SK-N-SH (cell line): Measurements from ENCODE around the gene RAB1B. TPM values are rescaled to one million over a fixed set of nuclear protein-coding genes. Genes with fewer than 3 reads are reported as not detected.

Experiments used
- CTCF ChIA-PET: fragments of 300-600, 350-600 bp; formaldehyde crosslinking; extraction: SDS; loops from one replicate; lab custom pipeline; 2021; lab: Yijun Ruan, JAX
- POLR2A ChIA-PET: fragments of 350-600 bp; sonication (Branson Sonifier 250); formaldehyde crosslinking; extraction: SDS; loops from one replicate; lab custom pipeline; 2020; ENCODE audit warnings: antibody characterized with exemption, inconsistent platforms; lab: Yijun Ruan, JAX
- DNase-seq: peaks from one replicate; pipeline ENCODE4 v3.0.0; 2012
- H2AFZ ChIP-seq: fragments of 200-600 bp; sonication (generic); 2 replicates; pipeline ENCODE4 v1.8.1; 2016; ENCODE audit warnings: antibody characterized with exemption, mild to moderate bottlenecking, low read depth
- H3F3A ChIP-seq: fragments of 200-600 bp; sonication (generic); replicated peaks from 2 replicates; pipeline ENCODE3; 2016; ENCODE audit warnings: antibody characterized with exemption, mild to moderate bottlenecking; ENCODE audit not compliant: insufficient read depth
- H3K27ac ChIP-seq, 2 experiments: fragments of 200-500 bp in 1 of 2; fragments of 200-600 bp in 1 of 2; sonication (Bioruptor generic) in 1 of 2; sonication (generic), shearing (Covaris generic) in 1 of 2; 2 replicates each; pipeline versions ENCODE4 v1.5.1 to v1.6.1; 2014 to 2016; ENCODE audit warnings: low read depth in 2 of 2, inconsistent platforms in 1 of 2, low read length in 1 of 2, mild to moderate bottlenecking in 1 of 2, mixed read lengths in 1 of 2
- H3K27me3 ChIP-seq: fragments of 200-600 bp; sonication (generic), shearing (Covaris generic); 2 replicates; pipeline ENCODE4 v1.6.1; 2016; ENCODE audit warnings: mixed run types; ENCODE audit not compliant: insufficient read depth
- H3K36me3 ChIP-seq, 2 experiments: fragments of 200-500 bp in 1 of 2; fragments of 200-600 bp in 1 of 2; sonication (Bioruptor generic) in 1 of 2; sonication (generic) in 1 of 2; replicated peaks in 1 of 2; 2 replicates each; pipeline versions ENCODE3 to v1.5.1; 2014 to 2016; ENCODE audit warnings: low read length in 1 of 2, mild to moderate bottlenecking in 1 of 2; ENCODE audit not compliant: insufficient read depth in 2 of 2, control insufficient read depth in 1 of 2
- H3K4me1 ChIP-seq, 2 experiments: fragments of 200-500 bp in 1 of 2; fragments of 200-600 bp in 1 of 2; sonication (Bioruptor generic) in 1 of 2; sonication (generic), shearing (Covaris generic) in 1 of 2; 2 replicates each; pipeline versions ENCODE4 v1.5.1 to v1.6.1; 2014 to 2016; ENCODE audit warnings: low read depth in 1 of 2, low read length in 1 of 2, mixed run types in 1 of 2; ENCODE audit not compliant: insufficient read depth in 2 of 2, control insufficient read depth in 1 of 2
- H3K4me2 ChIP-seq: fragments of 200-600 bp; sonication (generic), shearing (Covaris generic); 2 replicates; pipeline ENCODE4 v1.6.1; 2017; ENCODE audit warnings: mixed run types
- H3K4me3 ChIP-seq, 2 experiments: fragments of 200-500 bp in 1 of 2; fragments of 200-600 bp in 1 of 2; sonication (Bioruptor generic) in 1 of 2; sonication (generic), shearing (Covaris generic) in 1 of 2; 2 replicates each; pipeline versions ENCODE4 v1.5.1 to v1.8.1; 2014 to 2016; ENCODE audit warnings: low read depth in 2 of 2, inconsistent platforms in 1 of 2, low read length in 1 of 2, mild to moderate bottlenecking in 1 of 2, mixed read lengths in 1 of 2, moderate library complexity in 1 of 2
- H3K79me2 ChIP-seq: fragments of 200-600 bp; sonication (generic); 2 replicates; pipeline ENCODE4 v1.8.1; 2017; ENCODE audit warnings: mild to moderate bottlenecking; ENCODE audit not compliant: insufficient read depth
- H3K9ac ChIP-seq: fragments of 200-600 bp; sonication (generic); 2 replicates; pipeline ENCODE4 v1.6.1; 2017; ENCODE audit warnings: mixed run types
- H3K9me2 ChIP-seq: fragments of 200-600 bp; sonication (generic); 2 replicates; pipeline ENCODE4 v1.6.1; 2017; ENCODE audit warnings: mixed run types
- H3K9me3 ChIP-seq: fragments of 200-600 bp; sonication (generic); 2 replicates; pipeline ENCODE4 v1.6.1; 2017; ENCODE audit warnings: mixed run types, mild to moderate bottlenecking, moderate library complexity
- H4K20me1 ChIP-seq: fragments of 200-600 bp; sonication (generic); 2 replicates; pipeline ENCODE4 v1.6.1; 2017; ENCODE audit warnings: mild to moderate bottlenecking, mixed run types; ENCODE audit not compliant: insufficient read depth
- CHD2 ChIP-seq: fragments of 150-350 bp; IDR thresholded peaks from 2 replicates; pipeline ENCODE4 v1.6.1; 2018; ENCODE audit warnings: low read length; ENCODE audit not compliant: partially characterized antibody
- CTCF ChIP-seq: fragments of 200-600 bp; sonication (generic); IDR thresholded peaks from 2 replicates; pipeline ENCODE4 v1.6.1; 2017; ENCODE audit warnings: antibody characterized with exemption, mild to moderate bottlenecking, moderate library complexity
- EP300 ChIP-seq, 2 experiments: IDR thresholded peaks; 2 replicates each; pipeline versions ENCODE4 v1.4.0 to v1.6.1; 2012; ENCODE audit warnings: borderline replicate concordance in 1 of 2, low read depth in 1 of 2, low read length in 1 of 2
- FOXJ3 ChIP-seq: sonication (generic); formaldehyde crosslinking; IDR thresholded peaks from 2 replicates; pipeline ENCODE4 v1.5.1; 2020; ENCODE audit warnings: mild to moderate bottlenecking, missing genetic modification reagents
- IRF3 ChIP-seq: fragments of 150-350 bp; IDR thresholded peaks from 2 replicates; pipeline ENCODE4 v1.6.1; 2016; ENCODE audit warnings: mild to moderate bottlenecking, low read depth, low read length
- JUND ChIP-seq: IDR thresholded peaks from 2 replicates; pipeline ENCODE4 v1.4.0; 2012
- MAX ChIP-seq: IDR thresholded peaks from 2 replicates; pipeline ENCODE4 v1.4.0; 2012; ENCODE audit warnings: low read depth
- MXI1 ChIP-seq: IDR thresholded peaks from 2 replicates; pipeline ENCODE4 v1.6.1; 2012; ENCODE audit warnings: mild to moderate bottlenecking, low read depth, low read length, improper control_type of control experiment
- NRF1 ChIP-seq: IDR thresholded peaks from 2 replicates; pipeline ENCODE4 v1.6.1; 2012; ENCODE audit warnings: low read depth, mild to moderate bottlenecking, low read length
- POLR2AphosphoS5 ChIP-seq: IDR thresholded peaks from 2 replicates; pipeline ENCODE4 v1.6.1; 2012; ENCODE audit warnings: low read depth, low read length
- RCOR1 ChIP-seq: fragments of 150-350 bp; IDR thresholded peaks from 2 replicates; pipeline ENCODE4 v1.6.1; 2017; ENCODE audit warnings: antibody characterized with exemption, low read length
- REST ChIP-seq: IDR thresholded peaks from 2 replicates; pipeline ENCODE4 v1.6.1; 2012; ENCODE audit warnings: mild to moderate bottlenecking, low read depth, low read length, moderate library complexity
- SMC3 ChIP-seq: IDR thresholded peaks from 2 replicates; pipeline ENCODE4 v1.6.1; 2012; ENCODE audit warnings: low read depth, low read length, improper control_type of control experiment
- TCF12 ChIP-seq: IDR thresholded peaks from 2 replicates; pipeline ENCODE4 v1.4.0; 2012
- TEAD4 ChIP-seq: IDR thresholded peaks from 2 replicates; pipeline ENCODE4 v1.4.0; 2012; ENCODE audit warnings: mild to moderate bottlenecking, borderline replicate concordance; ENCODE audit not compliant: insufficient read depth
- USF2 ChIP-seq: fragments of 150-350 bp; IDR thresholded peaks from 2 replicates; pipeline ENCODE4 v1.6.1; 2017; ENCODE audit warnings: antibody characterized with exemption, low read length, low read depth, borderline replicate concordance
- YY1 ChIP-seq: IDR thresholded peaks from 2 replicates; pipeline ENCODE4 v1.4.0; 2012; ENCODE audit warnings: low read depth, mild to moderate bottlenecking
- ZBTB33 ChIP-seq: IDR thresholded peaks from 2 replicates; pipeline ENCODE4 v1.4.0; 2012; ENCODE audit warnings: low read depth, borderline replicate concordance
- WGBS: methylation state at CpG from one replicate; pipeline ENCODE4 v1.1.6; 2017; ENCODE audit warnings: low lambda C conversion rate; 5-methylcytosine and 5-hydroxymethylcytosine counted together
- polyA plus RNA-seq, 3 experiments: library from polyadenylated mRNA; depleted of rRNA; stranded (reverse); fragments of >200 nt; gene quantifications; 2 replicates each; pipeline ENCODE4 v1.2.3, GENCODE V29; 2012

The RAB1B gene
- polyA plus RNA-seq, 1 of the 3 experiments (the other 2 are of a cell fraction), result 208 TPM

- TF ChIP-seq MXI1 (peak; percentile 74; the same call in 1 of the 2 replicates), SMC3 (no peak), IRF3 (no peak), TEAD4 (no peak), POLR2AphosphoS5 (peak; percentile 83), ZBTB33 (no peak), MAX (no peak), YY1 (peak; percentile 90), TCF12 (no peak)
Measured at GRCh38 chr11:66268244-66268951, at the start of gene RAB1B (continued).

- CTCF ChIA-PET, result interaction anchor here (0.9 kb wide), 1 partner anchor 117 kb away, joined by 3 read pairs; the partner anchor contains the start of gene RIN1
- H3K79me2 ChIP-seq, result no peaks in the 10 kb centered on the region
- POLR2A ChIA-PET, result no interaction called here
- no peak for TF ChIP-seq USF2
- no peak for TF ChIP-seq NRF1
- no peak for TF ChIP-seq CTCF
- TF ChIP-seq RCOR1, result no peak
- no peak for TF ChIP-seq CHD2
- TF ChIP-seq JUND, result no peak
- TF ChIP-seq EP300 (IDR thresholded peaks at IDR 0.05; ENCODE audit: borderline replicate concordance in 1 of 2, low read depth in 1 of 2, low read length in 1 of 2), result no peak
- no peak for TF ChIP-seq MAX
- no peak for TF ChIP-seq SMC3
- no peak for TF ChIP-seq FOXJ3 (CRISPR knock-in tag)
- no peak for TF ChIP-seq REST
Measured at GRCh38 chr11:66218846-66219620, 49.4 kb upstream of the RAB1B start.

More at GRCh38 chr11:66218846-66219620, 49.4 kb upstream of the RAB1B start:
- Histone ChIP-seq H4K20me1 (0 out of 2 replicates have a peak, but pooled peaks cover 4% of the 10 kb centered on the region), H3K9me2 (no peaks in the 10 kb centered on the region), H2AFZ (no peak overlapping the region), H3K9me3 (no peaks in the 10 kb centered on the region), H3K4me1 (peaks cover 0 to 2% of the 10 kb centered on the region in 2 experiments; a peak in 1 of 4 replicates), H3K27ac (no peak overlapping the region), H3K27me3 (no peaks in the 10 kb centered on the region), H3K9ac (no peak overlapping the region), H3K36me3 (peaks cover 19 to 39% of the 10 kb centered on the region in 2 experiments), H3F3A (peaks cover 8% of the 10 kb centered on the region), H3K4me3 (no peak overlapping the region), H3K4me2 (no peak overlapping the region)
- 97% methylated on average over 17 of the region's 18 CpGs for WGBS
- DNase-seq, result no peak
